ENCODE results near the gene MAGEB5.

GRCh38 chrX:26219351-26219750 lies 3.4 kb downstream of the MAGEB5 start:
- TF ChIP-seq POLR2A (IDR thresholded peaks at IDR 0.05; ENCODE audit: low read depth, low read length) (no peak), POLR2AphosphoS5 (IDR thresholded peaks at IDR 0.05; ENCODE audit: low read depth, low read length) (no peak), TAF1 (IDR thresholded peaks at IDR 0.05; ENCODE audit: borderline replicate concordance, low read depth, low read length) (no peak)

All from GM12892 (cell line).